ENCODE data around the gene TMEM154. TPM values are rescaled to one million over a fixed set of nuclear protein-coding genes. Genes with fewer than 3 reads are reported as not detected.

TMEM154 gene
- total and polyA plus RNA-seq, 10 of the 15 experiments (the other 5 are each of a cell fraction or from before 2014, with no cell fraction given), result 5.1 to 41.4 (median 18.2) TPM

GRCh38 chr4:152659806-152660205, 20.0 kb downstream of the TMEM154 start (continued):
- TF ChIP-seq ZNF592 (IDR thresholded peaks at IDR 0.05) (no peak), POLR2AphosphoS2 (IDR thresholded peaks at IDR 0.05; ENCODE audit: low read depth, low read length) (no peak), BHLHE40 (IDR thresholded peaks at IDR 0.05; ENCODE audit: borderline replicate concordance in 1 of 2, low read depth in 2 of 2, low read length in 1 of 2) (peak; percentile 9 to 48; a peak in 2 of 4 replicates), RBBP5 (conservative IDR thresholded peaks at IDR 0.05) (no peak), MEF2B (IDR thresholded peaks at IDR 0.05; ENCODE audit: partially characterized antibody, poor library complexity, severe bottlenecking) (peak; percentile 34), CBX5 (IDR thresholded peaks at IDR 0.05; ENCODE audit: low read depth) (no peak), NR2C1 (IDR thresholded peaks at IDR 0.05) (no peak), NR2F1 (conservative IDR thresholded peaks at IDR 0.05) (no peak), CEBPB (IDR thresholded peaks at IDR 0.05; ENCODE audit: borderline replicate concordance in 1 of 2, low read depth in 2 of 2, low read length in 2 of 2) (no peak), KDM1A (IDR thresholded peaks at IDR 0.05; ENCODE audit: borderline replicate concordance) (no peak), SREBF1 (IDR thresholded peaks at IDR 0.05; ENCODE audit: low read length) (no peak), ATF7 (IDR thresholded peaks at IDR 0.05; ENCODE audit: low read depth) (no peak), POU2F2 (IDR thresholded peaks at IDR 0.05; ENCODE audit: borderline replicate concordance, low read depth, low read length) (no peak), CHD2 (IDR thresholded peaks at IDR 0.05; ENCODE audit: borderline replicate concordance, low read depth, low read length) (no peak), EED (IDR thresholded peaks at IDR 0.05; ENCODE audit: low read depth) (peak; percentile 22; the same call in 1 of the 2 replicates), EZH2 (IDR thresholded peaks at IDR 0.05; ENCODE audit: borderline replicate concordance, control insufficient read depth, low read depth, low read length) (no peak), NRF1 (conservative IDR thresholded peaks at IDR 0.05; ENCODE audit: low read depth, low read length) (no peak), PRDM15 (CRISPR knock-in tag; IDR thresholded peaks at IDR 0.05) (no peak), GATAD2B (conservative IDR thresholded peaks at IDR 0.05; ENCODE audit: low read depth) (no peak), MEF2A (IDR thresholded peaks at IDR 0.05; ENCODE audit: insufficient read depth, low read depth, low read length) (peak; percentile 76; the same call in 1 of the 2 replicates), BCLAF1 (IDR thresholded peaks at IDR 0.05) (no peak)
